ENCODE data around the gene PRKAG2.

DNA sequence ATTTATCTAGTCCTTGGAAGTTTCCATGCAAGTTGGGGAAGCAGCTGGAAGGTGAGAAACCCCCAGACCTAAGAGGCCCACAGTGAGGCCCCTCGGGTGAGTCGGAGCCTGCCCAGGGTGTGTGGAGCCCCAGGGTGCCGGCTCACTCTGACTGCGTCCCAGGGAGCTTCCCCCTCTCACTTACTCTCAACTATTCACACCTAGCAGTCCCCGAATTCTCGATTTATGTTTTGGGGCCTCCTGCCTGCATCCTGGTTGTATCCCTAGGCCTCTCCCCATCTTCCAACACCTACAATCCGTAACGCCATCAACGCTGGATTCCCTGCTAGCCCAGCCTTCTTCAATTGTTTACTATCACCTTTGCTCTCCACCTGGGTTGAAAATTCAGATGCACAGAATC, 63.9 kb downstream of the PRKAG2 start:
- TF ChIP-seq, protein P1, sequence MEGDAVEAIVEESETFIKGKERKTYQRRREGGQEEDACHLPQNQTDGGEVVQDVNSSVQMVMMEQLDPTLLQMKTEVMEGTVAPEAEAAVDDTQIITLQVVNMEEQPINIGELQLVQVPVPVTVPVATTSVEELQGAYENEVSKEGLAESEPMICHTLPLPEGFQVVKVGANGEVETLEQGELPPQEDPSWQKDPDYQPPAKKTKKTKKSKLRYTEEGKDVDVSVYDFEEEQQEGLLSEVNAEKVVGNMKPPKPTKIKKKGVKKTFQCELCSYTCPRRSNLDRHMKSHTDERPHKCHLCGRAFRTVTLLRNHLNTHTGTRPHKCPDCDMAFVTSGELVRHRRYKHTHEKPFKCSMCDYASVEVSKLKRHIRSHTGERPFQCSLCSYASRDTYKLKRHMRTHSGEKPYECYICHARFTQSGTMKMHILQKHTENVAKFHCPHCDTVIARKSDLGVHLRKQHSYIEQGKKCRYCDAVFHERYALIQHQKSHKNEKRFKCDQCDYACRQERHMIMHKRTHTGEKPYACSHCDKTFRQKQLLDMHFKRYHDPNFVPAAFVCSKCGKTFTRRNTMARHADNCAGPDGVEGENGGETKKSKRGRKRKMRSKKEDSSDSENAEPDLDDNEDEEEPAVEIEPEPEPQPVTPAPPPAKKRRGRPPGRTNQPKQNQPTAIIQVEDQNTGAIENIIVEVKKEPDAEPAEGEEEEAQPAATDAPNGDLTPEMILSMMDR (IDR thresholded peaks at IDR 0.05; ENCODE audit: low read depth, low read length) = no peak
- no peak for TF ChIP-seq EZH2phosphoT487 (IDR thresholded peaks at IDR 0.05; ENCODE audit: low read depth)
